Left forelimb (tissue), 1 donor: ENCODE results near the gene MCRS1.
A peak's percentile ranks its signal among the peaks of the same experiment; 100 is the strongest.

Experiments
- DNase-seq: peaks from one replicate; pipeline ENCODE4 v3.0.0-alpha.2; 2018; ENCODE audit warnings: low spot score

MCRS1 gene

DNA sequence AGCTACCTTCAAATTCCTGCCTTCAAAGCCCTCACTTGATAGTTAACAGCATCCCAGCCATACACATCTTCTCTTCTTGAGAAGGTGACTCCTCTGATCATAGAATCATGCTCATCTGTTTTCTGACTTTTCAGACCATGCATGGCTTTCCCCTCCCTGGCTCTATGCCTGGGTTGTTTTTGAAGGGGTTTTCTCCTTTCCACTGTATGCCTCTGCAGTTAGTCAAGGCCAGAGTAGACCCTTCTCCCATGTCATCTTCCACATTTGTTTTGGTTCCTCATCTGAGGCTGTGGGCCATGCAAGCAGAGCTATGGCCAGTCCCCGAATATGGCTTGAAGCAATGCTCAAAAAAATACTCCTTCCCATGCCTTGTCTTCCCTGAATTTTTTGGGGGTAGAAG, 14.3 kb upstream of the MCRS1 start:
- DNase-seq, result no peak

DNA sequence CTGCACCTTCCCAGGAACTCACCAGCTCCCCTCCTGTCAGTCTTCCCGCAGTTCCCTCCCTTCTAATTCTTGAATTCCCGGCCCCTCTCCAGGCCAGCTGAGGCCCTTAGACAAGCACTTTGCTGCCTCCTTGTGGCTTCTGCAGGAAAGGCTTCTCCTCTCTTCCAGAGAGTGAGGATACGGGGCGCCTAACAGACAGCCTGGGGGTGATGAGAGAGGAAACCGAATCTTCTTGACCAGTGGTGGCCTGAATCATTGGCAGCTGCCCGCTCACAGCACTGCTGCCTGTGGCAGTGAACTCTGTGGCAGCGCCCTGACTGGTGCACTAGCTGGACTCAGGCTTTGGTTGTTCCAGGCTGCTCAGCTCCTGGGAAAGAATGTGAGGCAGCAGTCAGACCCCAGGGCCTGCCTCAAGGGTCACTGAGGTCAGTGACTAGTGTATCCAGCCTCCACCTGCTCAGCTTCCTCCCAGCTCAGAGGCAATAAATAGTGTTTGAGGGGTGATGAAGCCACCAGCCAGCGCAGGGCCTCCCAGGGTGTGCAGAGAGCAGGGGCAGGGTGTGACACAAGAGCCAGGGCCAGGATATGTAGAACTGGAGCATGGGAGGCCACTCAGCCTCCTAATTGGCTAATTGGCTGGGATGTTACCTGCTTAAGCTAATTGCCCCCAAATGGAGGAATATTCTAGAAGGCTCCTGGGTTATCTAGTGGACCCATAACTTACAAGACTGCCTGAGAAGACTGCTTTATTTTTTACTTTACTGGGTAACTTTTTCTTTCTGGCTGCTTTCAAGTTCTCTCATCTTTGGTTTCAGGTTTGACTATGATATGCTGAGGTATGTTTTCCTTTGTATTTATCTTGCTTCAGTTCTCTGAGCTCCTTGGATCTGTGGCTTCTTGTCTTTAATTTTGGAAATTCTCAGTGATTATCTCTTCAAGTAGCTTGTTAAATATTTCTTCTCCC, 12.9 kb upstream of the MCRS1 start:
- DNase-seq, result no peak

DNA sequence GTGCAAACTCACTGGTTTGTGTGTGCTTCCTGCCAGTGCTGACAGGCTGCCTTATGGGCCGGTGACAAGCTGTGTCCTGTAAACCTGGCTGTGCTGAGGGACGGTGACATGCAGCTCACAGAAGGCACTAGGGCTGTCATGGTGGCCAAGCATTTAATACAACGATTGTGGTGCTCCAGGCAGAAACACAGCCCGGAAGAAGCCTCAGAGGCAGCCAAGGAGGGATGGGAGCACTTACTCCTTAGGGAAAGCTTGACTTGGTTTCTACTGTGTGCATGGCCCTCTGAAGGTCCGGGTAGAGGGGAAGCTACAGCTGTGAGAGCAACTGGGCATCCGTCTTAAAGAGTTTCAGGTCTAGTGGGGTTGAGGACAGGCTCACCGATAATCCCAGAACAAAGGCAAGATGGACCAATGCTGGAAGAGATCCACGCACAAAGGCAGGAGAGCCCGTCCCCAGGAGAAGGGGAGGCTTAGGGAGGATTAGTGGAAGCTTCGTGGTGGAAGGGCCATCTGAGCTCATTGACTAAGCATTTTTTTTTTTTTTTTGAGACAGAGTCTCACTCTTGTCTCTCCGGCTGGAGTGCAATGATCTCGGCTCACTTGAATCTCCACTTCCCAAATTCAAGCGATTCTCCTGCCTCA, 10.7 kb upstream of the MCRS1 start:
- DNase-seq, result no peak

DNA sequence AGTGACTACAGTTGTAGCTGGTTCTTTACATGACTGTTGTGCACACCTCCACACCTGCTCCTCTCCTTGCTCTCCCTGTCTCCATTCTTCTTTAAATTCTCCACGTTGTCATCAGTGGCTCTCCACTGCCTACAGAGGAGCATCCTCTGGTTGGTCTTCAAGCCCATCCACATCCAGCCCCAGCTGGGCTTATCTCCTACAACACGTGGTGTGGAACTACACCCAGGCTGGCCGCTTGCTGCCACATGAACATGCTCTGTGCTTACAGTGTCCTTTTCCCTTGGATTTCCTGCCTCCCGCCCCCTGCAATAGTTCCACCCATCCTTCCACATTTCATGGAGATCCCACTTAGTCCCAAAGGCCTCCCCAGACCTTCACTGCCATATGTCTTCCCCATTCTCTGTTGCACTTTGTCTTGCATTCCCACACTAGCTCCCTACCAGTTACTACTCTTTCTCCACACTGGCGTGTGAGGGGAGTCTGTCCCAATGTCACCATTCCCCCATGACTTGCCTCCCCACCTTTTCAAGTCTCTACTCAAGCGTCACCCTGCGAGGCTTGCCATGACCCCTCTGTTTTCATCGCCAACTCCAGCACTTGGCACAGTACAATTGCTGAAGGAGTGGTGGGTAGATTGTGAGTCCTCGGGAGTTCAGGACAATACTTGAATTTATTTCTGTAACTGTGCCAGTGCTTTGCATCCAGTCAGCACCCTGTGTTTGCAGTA, 9.8 kb upstream of the MCRS1 start:
- no peak for DNase-seq

DNA sequence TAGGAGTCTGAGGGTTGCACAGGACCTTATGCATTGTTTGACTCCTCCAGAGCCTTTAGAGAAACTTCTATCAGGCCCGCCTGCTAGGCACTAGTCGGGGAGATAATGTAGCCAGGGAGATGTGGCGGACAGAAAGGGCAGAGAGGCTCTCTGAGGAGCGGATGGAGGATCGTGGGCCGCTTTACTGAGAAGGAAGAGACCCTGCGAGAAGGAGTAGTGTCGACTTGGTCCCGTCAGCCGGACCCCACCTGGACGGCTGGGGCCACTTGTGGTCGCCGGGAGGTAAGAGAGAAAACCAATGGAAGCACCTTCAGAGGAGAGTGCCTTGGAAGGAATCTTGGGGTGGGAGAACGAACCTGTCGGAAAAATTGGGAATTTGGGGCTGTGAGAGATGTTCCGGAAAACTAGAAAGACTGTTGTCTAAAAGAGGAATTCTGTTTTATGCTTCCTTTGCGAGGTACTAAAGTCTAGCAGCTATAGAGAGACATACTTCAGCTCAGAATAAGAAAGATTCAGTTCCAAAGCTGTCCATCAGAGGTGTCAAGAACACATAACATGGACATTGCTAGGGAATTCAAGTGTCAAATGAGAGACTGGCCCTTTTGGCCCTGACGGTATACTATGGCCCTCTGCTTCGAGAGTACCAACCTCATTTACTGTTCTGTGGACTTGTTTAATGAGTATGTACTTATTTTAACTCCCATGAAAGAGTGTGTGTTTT, 660 bp upstream of the MCRS1 start:
- DNase-seq, result peak; percentile 65

DNA sequence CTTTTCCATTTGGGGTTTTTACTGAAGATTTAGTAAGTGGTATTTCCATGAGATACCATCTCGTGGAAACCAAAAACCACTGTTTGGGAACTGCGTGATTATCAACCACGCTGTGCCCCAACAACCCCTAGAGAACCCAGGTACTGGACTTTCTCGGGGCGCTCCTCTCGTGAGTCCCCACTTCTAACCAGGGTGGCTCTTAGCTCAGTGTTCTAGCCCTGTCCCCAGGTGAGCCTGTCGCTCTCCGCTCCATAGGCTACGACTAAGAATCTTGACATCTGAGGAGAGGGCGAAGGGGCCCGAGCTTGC, 686 bp downstream of the MCRS1 start:
- no peak for DNase-seq

DNA sequence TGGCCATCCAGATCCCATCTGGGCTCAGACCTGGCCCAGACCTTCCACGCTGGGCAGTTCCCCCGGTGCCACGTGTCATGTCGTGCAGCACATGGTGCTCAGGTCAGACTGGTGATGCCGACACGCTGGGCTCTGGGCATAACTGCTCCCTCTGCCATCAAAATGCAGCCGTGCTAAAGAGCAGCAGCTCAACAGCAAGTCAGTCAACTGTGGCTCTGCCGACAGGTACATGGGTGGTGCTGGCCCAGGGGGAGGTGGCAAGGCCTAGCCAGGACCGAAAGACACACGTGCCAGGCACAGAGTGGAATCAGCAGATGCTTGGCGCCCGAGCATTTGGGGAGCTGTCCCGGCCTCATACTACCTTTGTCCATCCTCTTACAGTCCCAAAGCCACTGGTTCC, 1.6 kb downstream of the MCRS1 start:
- no peak for DNase-seq

DNA sequence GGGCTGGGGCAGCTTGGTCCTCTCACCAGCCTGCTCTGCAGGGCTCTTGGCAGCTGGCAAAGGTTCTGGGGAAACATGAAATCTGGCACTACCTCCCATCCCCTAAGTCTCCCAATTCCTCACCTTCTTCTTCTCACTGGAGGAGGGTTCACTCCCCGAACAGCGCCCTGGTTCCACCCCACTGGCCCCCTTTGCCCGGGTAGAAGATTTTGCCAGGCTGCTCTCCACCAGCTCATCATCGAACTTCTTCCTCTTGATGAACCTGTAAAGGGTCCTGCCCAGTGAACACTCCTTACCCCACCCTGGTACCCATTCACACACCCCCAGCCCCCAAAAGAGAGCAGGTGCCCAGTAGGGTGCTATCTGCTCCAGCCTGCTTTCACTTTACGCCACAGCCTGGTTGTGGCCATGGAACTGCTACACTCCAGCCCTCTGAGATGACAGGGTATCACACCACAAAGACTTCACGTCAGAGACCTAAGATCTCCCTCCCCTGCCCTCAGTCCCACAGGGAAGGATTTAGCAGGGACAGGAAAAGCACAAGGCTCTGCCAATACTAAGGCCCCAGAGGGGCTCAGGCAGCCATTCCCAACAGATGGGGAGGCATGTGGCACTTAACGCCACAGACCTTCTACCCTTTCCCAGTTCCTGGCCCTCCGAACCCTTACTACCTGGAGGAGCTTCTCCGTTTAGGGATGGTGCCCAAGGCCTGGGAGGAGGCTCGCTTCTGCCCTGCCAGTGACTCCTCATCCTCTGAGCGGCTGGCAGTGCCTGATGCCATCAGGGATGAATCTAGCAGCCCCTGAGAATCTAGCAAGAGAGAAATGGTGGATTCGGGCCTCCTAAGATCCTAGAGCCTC, 2.3 kb downstream of the MCRS1 start:
- no peak for DNase-seq

DNA sequence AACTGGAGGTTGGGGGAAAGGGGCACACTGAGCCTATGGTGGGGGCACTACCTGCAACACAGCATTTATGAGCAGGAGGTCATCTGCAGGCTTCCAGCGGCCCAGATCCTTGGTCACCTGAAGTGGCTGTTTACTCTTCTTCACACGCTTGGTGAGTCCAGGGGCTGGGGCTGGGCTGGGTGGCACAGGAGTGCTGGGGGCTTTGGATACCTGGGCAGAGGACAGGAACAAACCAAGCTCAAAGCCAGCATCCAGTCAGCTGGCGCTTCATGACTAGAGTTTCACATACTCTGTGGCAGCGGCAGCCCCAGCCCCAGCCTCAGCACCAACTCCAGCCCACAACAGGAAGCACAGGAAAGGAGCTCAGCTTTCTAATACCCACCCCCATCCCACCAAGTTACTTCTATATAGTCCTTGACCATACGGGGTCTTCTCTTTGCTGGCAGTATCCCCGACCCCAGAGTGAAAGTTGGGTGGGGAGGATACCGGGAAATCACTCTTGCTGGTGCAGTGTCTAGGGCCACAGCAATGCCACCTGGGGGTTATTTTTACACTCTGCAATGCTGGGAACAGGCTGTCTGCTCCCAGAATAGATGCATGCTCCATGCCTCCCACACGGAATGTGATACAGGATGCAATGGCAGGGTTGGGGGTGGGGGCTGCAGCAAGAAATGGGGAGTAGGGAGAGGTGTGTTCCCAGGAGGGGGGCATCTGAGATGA, 3.1 kb downstream of the MCRS1 start:
- DNase-seq, result no peak

DNA sequence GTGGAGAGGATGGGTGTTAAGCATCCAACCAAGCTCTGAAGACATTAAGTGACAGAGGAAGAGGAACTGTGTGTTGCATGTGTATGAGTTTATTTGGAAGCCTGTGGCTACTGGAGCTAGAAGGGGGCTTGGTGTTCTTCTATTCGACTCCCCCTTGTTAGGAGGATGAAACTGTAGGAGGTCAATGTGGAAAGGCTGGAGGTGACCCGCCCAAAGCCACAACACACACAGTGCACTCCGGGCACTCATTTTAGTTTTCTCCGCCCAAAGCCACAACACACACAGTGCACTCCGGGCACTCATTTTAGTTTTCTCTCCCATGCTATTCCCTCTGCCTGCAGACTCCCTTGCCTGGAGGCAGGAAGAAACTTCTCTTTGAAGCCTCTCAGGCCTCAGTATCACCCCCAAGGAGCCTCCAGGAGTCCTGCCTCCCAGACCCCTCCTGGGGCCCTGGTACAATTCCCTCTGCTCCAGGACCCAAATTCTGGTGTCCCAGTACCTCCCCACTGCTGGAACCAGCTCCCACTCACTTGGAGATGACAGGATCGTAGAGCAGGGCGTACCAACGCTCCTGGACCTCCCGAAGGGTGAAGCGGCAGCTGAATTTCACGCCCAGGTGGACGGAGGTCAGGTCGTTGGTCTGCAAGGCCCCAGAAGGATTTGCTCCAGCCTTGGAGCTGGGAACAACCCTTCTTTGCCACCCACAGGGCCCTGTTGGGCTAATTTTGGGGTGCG, 3.8 kb downstream of the MCRS1 start:
- DNase-seq, result no peak

DNA sequence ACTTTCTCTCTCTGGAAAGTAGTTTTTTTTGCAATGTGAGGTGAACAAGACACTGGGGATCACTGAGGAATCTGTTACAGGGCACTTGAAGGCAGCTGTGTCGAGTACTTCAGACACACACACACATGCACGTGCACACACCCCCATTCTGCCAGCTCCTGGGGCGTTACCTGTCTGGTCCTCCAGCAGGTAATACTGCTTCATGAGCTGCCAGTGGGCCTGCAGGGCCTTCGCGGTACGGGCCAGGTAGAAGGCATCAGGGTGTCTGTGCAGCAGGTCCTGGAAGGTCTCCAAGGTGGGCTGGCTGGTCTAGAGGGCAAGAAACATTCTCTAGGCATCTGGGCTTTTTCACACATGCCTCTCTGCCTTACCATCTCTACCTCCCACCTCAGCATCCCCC, 5.1 kb downstream of the MCRS1 start:
- no peak for DNase-seq

DNA sequence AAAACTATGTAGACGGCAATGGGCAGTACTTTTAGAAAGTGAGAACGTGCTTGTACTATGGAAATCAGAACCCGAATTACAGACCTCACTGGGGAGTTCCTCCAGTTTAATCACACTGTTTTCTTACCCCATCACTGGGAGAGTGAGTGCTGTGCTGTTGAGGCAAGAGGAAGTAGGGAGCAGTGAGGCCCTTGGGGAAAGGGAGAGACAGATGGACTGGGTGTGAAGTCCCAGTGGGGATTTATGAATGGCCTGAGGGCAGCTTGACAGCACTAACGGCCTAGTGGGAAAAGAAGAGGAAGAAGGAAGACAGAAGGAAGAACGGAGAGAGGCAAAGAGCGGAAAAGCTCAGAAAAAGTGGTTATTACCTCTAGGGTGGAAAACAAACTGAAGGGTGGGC, 5.7 kb downstream of the MCRS1 start:
- DNase-seq, result no peak

DNA sequence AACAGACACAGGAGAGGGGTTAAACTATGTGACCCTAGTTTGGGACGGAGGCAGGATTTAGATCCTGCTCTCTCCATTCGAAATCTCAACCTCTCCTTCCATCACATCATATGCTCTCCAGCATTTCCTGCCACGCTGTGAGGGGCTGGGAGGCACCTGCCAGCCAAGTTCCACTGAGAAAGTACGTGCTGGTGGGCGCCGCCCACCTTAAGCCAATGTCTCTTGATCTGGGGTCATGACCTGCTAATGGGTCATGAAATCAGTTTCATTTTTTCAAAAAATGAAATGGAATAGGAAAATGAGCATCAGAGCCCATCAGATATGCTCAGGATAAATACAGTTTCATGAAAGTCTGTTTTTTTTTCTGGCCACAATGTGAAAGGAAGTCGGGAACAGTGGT, 7.2 kb downstream of the MCRS1 start:
- DNase-seq, result no peak

DNA sequence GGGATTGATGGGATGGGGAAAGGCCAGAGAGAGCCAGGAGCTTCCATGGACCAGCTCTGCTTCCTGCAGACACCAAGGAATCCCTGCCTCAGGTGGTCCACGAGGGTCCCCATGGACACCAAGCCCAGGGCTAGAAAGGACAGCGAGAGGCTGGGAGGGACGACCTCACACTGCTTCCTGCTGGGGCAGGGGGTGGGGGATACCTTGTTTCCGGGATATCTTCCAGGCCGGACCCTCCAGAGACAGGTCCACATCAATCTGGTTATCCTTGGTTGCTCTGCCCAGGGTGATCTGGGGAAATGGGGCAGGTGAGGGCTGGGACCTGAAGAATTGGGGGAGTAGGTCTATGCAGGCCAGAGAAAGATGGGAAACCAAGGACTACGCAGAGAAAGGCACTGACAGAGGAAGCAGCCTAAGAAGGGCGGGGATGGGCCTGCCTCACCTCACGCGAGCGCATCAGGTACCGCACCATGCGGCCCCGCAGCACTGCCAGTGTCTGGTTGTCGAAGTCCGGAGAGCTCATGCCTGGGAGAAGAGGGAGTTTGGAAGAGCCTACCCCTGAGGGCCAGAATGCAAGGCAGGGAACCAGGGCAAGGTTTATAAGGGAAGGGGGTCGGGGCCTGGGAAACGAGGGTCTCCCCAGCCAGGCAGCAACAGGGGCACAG, 8.8 kb downstream of the MCRS1 start:
- no peak for DNase-seq

DNA sequence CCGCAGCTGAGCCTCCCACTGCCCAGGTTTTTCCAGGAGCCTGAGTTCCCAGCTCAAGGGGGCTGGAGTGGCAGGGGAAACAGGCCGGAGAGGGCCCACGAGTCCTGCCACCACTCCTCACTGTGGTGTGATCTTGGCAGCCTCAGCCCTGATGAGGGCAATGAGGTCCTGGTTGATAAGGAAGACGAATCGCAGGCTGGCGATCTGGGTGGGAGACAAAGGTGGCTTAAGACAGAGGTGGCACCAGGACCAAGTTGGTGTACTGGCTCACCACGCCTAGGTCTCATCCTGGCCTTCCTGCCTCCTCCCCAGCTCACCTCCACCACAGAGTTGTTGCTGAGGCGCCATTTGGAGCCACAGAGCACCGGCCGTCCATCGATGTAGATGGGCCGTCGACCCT, 9.4 kb downstream of the MCRS1 start:
- DNase-seq, result no peak

DNA sequence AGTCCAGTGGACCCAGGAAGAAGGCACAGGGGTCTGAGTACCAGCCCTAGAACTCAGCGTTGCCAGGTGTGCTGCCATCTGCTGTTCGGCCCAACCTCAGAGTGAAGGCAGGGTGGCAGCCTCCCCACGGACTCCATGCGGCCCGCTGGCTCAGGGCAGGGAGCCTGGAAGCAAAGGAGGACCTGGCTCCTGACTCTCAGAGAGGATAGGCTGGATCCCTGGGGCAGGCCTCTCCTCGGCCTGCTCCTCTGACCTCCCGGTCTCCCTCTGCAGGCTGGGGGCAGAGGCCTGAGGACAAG, 10.1 kb downstream of the MCRS1 start:
- no peak for DNase-seq

DNA sequence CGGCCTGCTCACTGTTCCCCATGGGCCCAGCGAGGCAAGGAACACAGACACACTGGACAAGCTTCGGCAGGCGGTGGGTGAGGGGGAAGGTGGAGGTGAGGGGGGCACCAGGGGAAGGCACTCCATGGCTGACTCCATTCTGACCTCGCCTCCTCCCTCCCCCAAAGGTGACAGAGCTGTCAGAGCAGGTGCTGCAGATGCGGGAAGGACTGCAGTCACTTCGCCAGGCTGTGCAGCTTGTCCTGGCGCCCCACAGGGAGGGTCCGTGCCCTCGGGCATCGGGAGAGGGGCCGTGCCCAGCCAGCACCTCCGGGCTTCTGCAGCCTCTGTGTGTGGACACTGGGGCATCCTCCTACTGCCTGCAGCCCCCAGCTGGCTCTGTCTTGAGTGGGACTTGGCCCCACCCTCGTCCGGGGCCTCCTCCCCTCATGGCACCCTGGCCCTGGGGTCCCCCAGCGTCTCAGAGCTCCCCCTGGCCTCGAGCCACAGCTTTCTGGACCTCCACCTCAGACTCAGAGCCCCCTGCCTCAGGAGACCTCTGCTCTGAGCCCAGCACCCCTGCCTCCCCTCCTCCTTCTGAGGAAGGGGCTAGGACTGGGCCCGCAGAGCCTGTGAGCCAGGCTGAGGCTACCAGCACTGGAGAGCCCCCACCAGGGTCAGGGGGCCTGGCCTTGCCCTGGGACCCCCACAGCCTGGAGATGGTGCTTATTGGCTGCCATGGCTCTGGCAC, 10.6 kb downstream of the MCRS1 start:
- DNase-seq, result no peak

DNA sequence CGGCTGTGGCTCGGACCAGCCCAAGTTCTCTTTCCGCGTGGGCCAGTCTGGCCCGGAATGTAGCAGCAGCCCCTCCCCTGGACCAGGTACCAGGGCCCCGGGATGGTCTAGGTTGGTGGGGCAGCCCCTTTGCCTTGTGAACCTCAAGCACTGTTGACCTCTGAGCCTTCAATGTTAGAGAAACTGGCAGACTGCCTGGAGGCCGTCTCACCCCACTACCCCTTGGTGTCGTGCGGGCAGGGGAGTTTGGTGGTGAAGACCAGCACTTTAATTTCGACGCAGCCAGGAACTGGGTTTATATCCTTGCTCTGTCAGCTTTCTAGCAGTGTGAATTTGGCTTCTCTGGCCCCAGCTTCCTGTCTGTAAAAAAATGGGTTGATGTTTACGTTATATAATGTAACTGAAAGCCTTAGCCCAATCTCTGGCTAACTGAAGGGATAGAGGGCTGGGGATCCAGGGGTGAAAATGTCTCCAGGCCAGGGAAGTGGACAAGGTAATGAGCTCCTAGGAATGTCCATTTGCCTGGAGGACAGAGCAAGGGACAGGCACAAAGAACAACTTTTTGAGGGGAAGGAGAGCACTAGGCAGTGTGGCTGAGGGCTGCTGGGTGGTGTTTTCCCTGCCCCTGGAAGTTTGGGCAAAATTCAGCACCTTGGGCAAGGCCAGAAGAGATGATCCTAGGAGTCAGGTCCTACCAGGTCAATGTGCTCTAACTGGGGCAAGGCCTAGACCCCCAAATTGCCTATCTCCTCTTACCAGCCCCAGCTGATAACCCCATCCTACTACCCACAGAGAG, 11.4 kb downstream of the MCRS1 start:
- DNase-seq, result no peak
